Measurements from ENCODE around the gene CDH13. TPM values are rescaled to one million over a fixed set of nuclear protein-coding genes. Genes with fewer than 3 reads are reported as not detected.

Gene CDH13
- total and polyA plus RNA-seq, 9 of the 15 experiments (the other 6 are each of a cell fraction or from before 2014, with no cell fraction given): 0.03 TPM; not detected in 8

GRCh38 chr16:83561876-83562275, 935.1 kb downstream of the CDH13 start (continued):
- TF ChIP-seq TSC22D4 (tag; IDR thresholded peaks at IDR 0.05) (no peak), HLTF (IDR thresholded peaks at IDR 0.05) (no peak), MXI1 (IDR thresholded peaks at IDR 0.05; ENCODE audit: low read depth, low read length) (no peak), DMBX1 (CRISPR knock-in tag; IDR thresholded peaks at IDR 0.05; ENCODE audit: borderline replicate concordance) (peak; percentile 60; the same call in 1 of the 2 replicates), GTF2B (IDR thresholded peaks at IDR 0.05; ENCODE audit: extremely low read depth, insufficient read length) (no peak), NR4A1 (CRISPR knock-in tag; IDR thresholded peaks at IDR 0.05) (no peak), NR4A1 (tag; IDR thresholded peaks at IDR 0.05) (0 out of 2 replicates have a peak, but pooled peaks have one; percentile 45), ZNF79 (CRISPR knock-in tag; IDR thresholded peaks at IDR 0.05; ENCODE audit: low read depth) (0 out of 2 replicates have a peak, but pooled peaks have one; percentile 24)
- TF ChIP-seq, protein P1, sequence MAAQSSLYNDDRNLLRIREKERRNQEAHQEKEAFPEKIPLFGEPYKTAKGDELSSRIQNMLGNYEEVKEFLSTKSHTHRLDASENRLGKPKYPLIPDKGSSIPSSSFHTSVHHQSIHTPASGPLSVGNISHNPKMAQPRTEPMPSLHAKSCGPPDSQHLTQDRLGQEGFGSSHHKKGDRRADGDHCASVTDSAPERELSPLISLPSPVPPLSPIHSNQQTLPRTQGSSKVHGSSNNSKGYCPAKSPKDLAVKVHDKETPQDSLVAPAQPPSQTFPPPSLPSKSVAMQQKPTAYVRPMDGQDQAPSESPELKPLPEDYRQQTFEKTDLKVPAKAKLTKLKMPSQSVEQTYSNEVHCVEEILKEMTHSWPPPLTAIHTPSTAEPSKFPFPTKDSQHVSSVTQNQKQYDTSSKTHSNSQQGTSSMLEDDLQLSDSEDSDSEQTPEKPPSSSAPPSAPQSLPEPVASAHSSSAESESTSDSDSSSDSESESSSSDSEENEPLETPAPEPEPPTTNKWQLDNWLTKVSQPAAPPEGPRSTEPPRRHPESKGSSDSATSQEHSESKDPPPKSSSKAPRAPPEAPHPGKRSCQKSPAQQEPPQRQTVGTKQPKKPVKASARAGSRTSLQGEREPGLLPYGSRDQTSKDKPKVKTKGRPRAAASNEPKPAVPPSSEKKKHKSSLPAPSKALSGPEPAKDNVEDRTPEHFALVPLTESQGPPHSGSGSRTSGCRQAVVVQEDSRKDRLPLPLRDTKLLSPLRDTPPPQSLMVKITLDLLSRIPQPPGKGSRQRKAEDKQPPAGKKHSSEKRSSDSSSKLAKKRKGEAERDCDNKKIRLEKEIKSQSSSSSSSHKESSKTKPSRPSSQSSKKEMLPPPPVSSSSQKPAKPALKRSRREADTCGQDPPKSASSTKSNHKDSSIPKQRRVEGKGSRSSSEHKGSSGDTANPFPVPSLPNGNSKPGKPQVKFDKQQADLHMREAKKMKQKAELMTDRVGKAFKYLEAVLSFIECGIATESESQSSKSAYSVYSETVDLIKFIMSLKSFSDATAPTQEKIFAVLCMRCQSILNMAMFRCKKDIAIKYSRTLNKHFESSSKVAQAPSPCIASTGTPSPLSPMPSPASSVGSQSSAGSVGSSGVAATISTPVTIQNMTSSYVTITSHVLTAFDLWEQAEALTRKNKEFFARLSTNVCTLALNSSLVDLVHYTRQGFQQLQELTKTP (IDR thresholded peaks at IDR 0.05; ENCODE audit: low read depth in 1 of 2, partially characterized antibody in 2 of 2): peak in 1 of 2 experiments; percentile 73

All from K562 (cell line).